PC-9 (cell line): ENCODE results near the gene DHRS13. TPM values are rescaled to one million over a fixed set of nuclear protein-coding genes. Genes with fewer than 3 reads are reported as not detected.

Experiments used
- BruUV-seq: library from RNA; stranded (reverse); fragments of 400-500 nt; replicated peaks from 2 replicates; lab custom pipeline; 2021; lab: Mats Ljungman, UMichigan
- CTCF ChIA-PET: fragments of 300-600 bp; sonication (Branson Sonifier 250); formaldehyde crosslinking; loops from one replicate; lab custom pipeline; 2022; ENCODE audit warnings: antibody characterized with exemption; lab: Charles Lee
- POLR2A ChIA-PET: fragments of 300-600 bp; sonication (Branson Sonifier 250); formaldehyde crosslinking; loops from one replicate; lab custom pipeline; 2022; ENCODE audit warnings: antibody characterized with exemption; ENCODE audit not compliant: unreplicated experiment; lab: Charles Lee
- DNase-seq, 2 experiments: peaks; one replicate each; pipeline versions ENCODE4 v3.0.0 to v3.0.0-alpha.2; 2015 to 2022; ENCODE audit warnings: mixed read lengths in 1 of 2
- H2AFZ ChIP-seq: fragments of 200-600 bp; sonication (generic); 2 replicates; pipeline ENCODE4 v1.8.1; 2017; ENCODE audit warnings: antibody characterized with exemption
- H3F3A ChIP-seq: fragments of 200-600 bp; sonication (generic); 2 replicates; pipeline ENCODE4 v1.8.1; 2017; ENCODE audit warnings: antibody characterized with exemption, mild to moderate bottlenecking, low read depth; ENCODE audit not compliant: insufficient read depth
- H3K27ac ChIP-seq: fragments of 200-600 bp; sonication (generic); 2 replicates; pipeline ENCODE4 v1.6.1; 2016; ENCODE audit warnings: mixed run types
- H3K27me3 ChIP-seq: fragments of 200-600 bp; sonication (generic); 2 replicates; pipeline ENCODE4 v1.6.1; 2016; ENCODE audit warnings: low read depth, mixed run types; ENCODE audit not compliant: insufficient read depth
- H3K36me3 ChIP-seq: fragments of 200-600 bp; sonication (generic); 2 replicates; pipeline ENCODE4 v1.6.1; 2016; ENCODE audit warnings: low read depth, mixed run types
- H3K4me1 ChIP-seq: fragments of 200-600 bp; sonication (generic); replicated peaks from 2 replicates; pipeline ENCODE4 v1.6.1; 2016; ENCODE audit warnings: mixed run types; ENCODE audit not compliant: insufficient read depth
- H3K4me2 ChIP-seq: fragments of 200-600 bp; sonication (generic); 2 replicates; pipeline ENCODE4 v1.6.1; 2017; ENCODE audit warnings: mixed run types
- H3K4me3 ChIP-seq: fragments of 200-600 bp; sonication (generic); 2 replicates; pipeline ENCODE4 v1.6.1; 2016; ENCODE audit warnings: mixed run types
- H3K79me2 ChIP-seq: fragments of 200-600 bp; sonication (generic); 2 replicates; pipeline ENCODE4 v1.6.1; 2017; ENCODE audit warnings: low read depth, mixed run types
- H3K9me2 ChIP-seq: fragments of 200-600 bp; sonication (generic); 2 replicates; pipeline ENCODE4 v1.8.1; 2017; ENCODE audit warnings: mild to moderate bottlenecking; ENCODE audit not compliant: insufficient read depth
- H3K9me3 ChIP-seq: fragments of 200-600 bp; sonication (generic); 2 replicates; pipeline ENCODE4 v1.8.1; 2016; ENCODE audit warnings: low read depth; ENCODE audit not compliant: insufficient read depth
- H4K20me1 ChIP-seq: fragments of 200-600 bp; sonication (generic); 2 replicates; pipeline ENCODE4 v1.8.1; 2017; ENCODE audit not compliant: insufficient read depth
- CTCF ChIP-seq: fragments of 200-600 bp; sonication (generic); conservative IDR thresholded peaks from 2 replicates; pipeline ENCODE4 v1.6.1; 2017; ENCODE audit warnings: mixed run types, antibody characterized with exemption, mild to moderate bottlenecking, moderate library complexity
- EZH2 ChIP-seq: fragments of 200-600 bp; sonication (generic); IDR thresholded peaks from 2 replicates; pipeline ENCODE4 v1.8.0; 2017; ENCODE audit warnings: antibody characterized with exemption, low read depth
- intact Hi-C: fragments of 100-400 bp; cut with micrococcal nuclease; formaldehyde crosslinking; loops from one replicate; pipeline ENCODE4 v1.10.0; 2022; ENCODE audit not compliant: unreplicated experiment
- total RNA-seq: library from RNA; stranded (reverse); gene quantifications from 2 replicates; pipeline ENCODE4 v1.2.3, GENCODE V29; 2021

DHRS13 gene
- total RNA-seq, 1 experiment from 2014 or later, result 15.8 TPM

GRCh38 chr17:28907709-28908475 lies 5.0 kb upstream of the DHRS13 start:
- ChIA-PET CTCF (interaction anchor here (0.6 to 1.2 kb wide), 2 partner anchors 143 to 180 kb away, joined by 3 to 4 read pairs; no protein-coding TSS in a partner anchor), POLR2A (no interaction called here)
- Histone ChIP-seq H3K36me3 (peaks cover 23% of the 10 kb centered on the region), H3K9me3 (no peaks in the 10 kb centered on the region), H3K79me2 (no peaks in the 10 kb centered on the region), H3K27ac (no peak overlapping the region), H3K27me3 (no peaks in the 10 kb centered on the region), H2AFZ (no peak overlapping the region), H3K9me2 (no peaks in the 10 kb centered on the region), H3K4me3 (no peak overlapping the region), H3K4me2 (no peak overlapping the region), H3F3A (peaks cover 52% of the 10 kb centered on the region), H4K20me1 (no peaks in the 10 kb centered on the region; the same call in 1 of the 2 replicates), H3K4me1 (no peaks in the 10 kb centered on the region)
- intact Hi-C loops, result no loop called here
- TF ChIP-seq CTCF (no peak), EZH2 (no peak)
- no TSS peak for BruUV-seq
- DNase-seq, result no peak

- CTCF ChIA-PET, result no interaction called here
- intact Hi-C loops, result no loop called here
- H3K36me3 ChIP-seq, result peaks cover 15% of the 10 kb centered on the region
- H2AFZ ChIP-seq, result no peak overlapping the region
- H4K20me1 ChIP-seq, result no peaks in the 10 kb centered on the region; the same call in 1 of the 2 replicates
- no peak overlapping the region for H3K4me2 ChIP-seq
- BruUV-seq, result no TSS peak
- no peak overlapping the region for H3K27ac ChIP-seq
- peaks cover 3% of the 10 kb centered on the region for H3K4me1 ChIP-seq
- peaks cover 54% of the 10 kb centered on the region for H3F3A ChIP-seq
- no peak for DNase-seq
- no peaks in the 10 kb centered on the region for H3K9me3 ChIP-seq
- H3K27me3 ChIP-seq, result no peaks in the 10 kb centered on the region
- POLR2A ChIA-PET, result no interaction called here
- no peaks in the 10 kb centered on the region for H3K9me2 ChIP-seq
- no peak for TF ChIP-seq EZH2
- no peak for TF ChIP-seq CTCF
- H3K79me2 ChIP-seq, result peaks cover 4% of the 10 kb centered on the region
- no peak overlapping the region for H3K4me3 ChIP-seq
Measured at GRCh38 chr17:28906706-28907438, 4.0 kb upstream of the DHRS13 start.

- Histone ChIP-seq H3K27ac (no peak overlapping the region), H3K4me3 (no peak overlapping the region), H3K79me2 (peaks cover 10% of the 10 kb centered on the region), H2AFZ (no peak overlapping the region), H3K9me3 (no peaks in the 10 kb centered on the region), H3K9me2 (no peaks in the 10 kb centered on the region), H3K4me2 (no peak overlapping the region), H3K27me3 (no peaks in the 10 kb centered on the region), H3K4me1 (peaks cover 8% of the 10 kb centered on the region), H3K36me3 (peaks cover 10% of the 10 kb centered on the region; the same call in 1 of the 2 replicates), H4K20me1 (no peaks in the 10 kb centered on the region; the same call in 1 of the 2 replicates), H3F3A (peaks cover 57% of the 10 kb centered on the region)
- TF ChIP-seq CTCF, result no peak
- TF ChIP-seq EZH2, result no peak
- intact Hi-C loops, result no loop called here
- CTCF ChIA-PET, result interaction anchor here (0.6 kb wide), 1 partner anchor 171 kb away, joined by 3 read pairs; no protein-coding TSS in a partner anchor
- POLR2A ChIA-PET, result no interaction called here
- BruUV-seq, result no TSS peak
- no peak for DNase-seq
Measured at GRCh38 chr17:28906276-28906675, 3.4 kb upstream of the DHRS13 start.
